ENCODE measurements around the gene OGDHL.

DNA sequence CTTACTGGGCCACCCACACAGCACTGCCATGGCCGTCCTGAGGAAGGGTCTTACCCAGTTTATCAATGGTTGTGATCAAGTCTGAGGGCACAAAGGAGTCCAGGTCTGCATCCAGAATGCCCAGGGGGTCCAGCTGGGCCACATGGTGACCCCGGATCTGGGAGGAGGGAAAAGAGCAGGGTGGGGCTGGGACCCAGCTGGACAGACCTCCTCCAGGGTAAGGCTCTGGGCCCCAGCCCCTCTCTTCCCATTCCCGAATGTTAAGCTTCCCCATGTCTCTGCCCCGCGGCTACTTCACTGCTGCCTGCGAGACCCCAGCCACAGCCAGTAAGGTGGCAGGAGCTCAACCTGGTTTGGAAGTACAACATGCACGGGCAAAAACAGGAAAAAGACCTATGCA lies 9.5 kb downstream of the OGDHL start:
- TF ChIP-seq EZH2 (IDR thresholded peaks at IDR 0.05; ENCODE audit: insufficient read depth, poor library complexity, severe bottlenecking) (no peak), EZH2phosphoT487 (IDR thresholded peaks at IDR 0.05; ENCODE audit: insufficient read depth, low read depth) (no peak)
